Sigmoid colon (tissue), 4 donors: ENCODE measurements around the gene PLA2G4F.

Source experiments
- POLR2A ChIP-seq, 2 donors: fragments of 450-650 bp; IDR thresholded peaks; one replicate each; pipeline ENCODE4 v1.6.1; 2016; ENCODE audit warnings: antibody characterized with exemption in 2 of 2, mild to moderate bottlenecking in 2 of 2, moderate library complexity in 2 of 2
- POLR2AphosphoS5 ChIP-seq, 4 donors: sonication (generic); formaldehyde crosslinking; IDR thresholded peaks; one replicate each; pipeline ENCODE4 v1.6.1; 2017; ENCODE audit warnings: antibody characterized with exemption in 4 of 4
- TF ChIP-seq, protein P1 (sequence below), 4 experiments: fragments of 450-650 bp in 3 of 4; fragments of 200-600 bp in 1 of 4; IDR thresholded peaks; one replicate each; pipeline ENCODE4 v1.5.1; 2016 to 2019; ENCODE audit warnings: antibody characterized with exemption in 4 of 4, mild to moderate bottlenecking in 3 of 4, moderate library complexity in 2 of 4

DNA sequence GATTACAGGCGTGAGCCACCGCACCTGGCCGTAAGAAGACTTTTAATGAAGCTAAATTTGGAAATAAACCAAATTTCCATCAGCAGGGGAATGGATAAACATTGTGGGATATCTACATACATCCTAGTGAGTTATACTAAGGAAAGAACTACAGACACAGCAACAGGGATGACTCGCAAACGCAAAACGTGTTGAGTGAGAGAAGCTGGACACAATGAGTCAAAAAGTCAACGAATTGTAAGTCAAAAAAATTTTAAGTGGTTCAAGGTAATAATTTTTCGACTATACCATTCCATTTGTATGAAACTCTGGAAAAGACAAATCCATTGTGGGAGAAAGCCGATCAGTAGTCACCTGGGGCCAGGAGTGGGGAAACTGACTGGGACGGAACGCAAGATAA lies 19.9 kb downstream of the PLA2G4F start:
- TF ChIP-seq, protein P1, sequence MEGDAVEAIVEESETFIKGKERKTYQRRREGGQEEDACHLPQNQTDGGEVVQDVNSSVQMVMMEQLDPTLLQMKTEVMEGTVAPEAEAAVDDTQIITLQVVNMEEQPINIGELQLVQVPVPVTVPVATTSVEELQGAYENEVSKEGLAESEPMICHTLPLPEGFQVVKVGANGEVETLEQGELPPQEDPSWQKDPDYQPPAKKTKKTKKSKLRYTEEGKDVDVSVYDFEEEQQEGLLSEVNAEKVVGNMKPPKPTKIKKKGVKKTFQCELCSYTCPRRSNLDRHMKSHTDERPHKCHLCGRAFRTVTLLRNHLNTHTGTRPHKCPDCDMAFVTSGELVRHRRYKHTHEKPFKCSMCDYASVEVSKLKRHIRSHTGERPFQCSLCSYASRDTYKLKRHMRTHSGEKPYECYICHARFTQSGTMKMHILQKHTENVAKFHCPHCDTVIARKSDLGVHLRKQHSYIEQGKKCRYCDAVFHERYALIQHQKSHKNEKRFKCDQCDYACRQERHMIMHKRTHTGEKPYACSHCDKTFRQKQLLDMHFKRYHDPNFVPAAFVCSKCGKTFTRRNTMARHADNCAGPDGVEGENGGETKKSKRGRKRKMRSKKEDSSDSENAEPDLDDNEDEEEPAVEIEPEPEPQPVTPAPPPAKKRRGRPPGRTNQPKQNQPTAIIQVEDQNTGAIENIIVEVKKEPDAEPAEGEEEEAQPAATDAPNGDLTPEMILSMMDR (IDR thresholded peaks at IDR 0.05) = no peak
- no peak for TF ChIP-seq POLR2AphosphoS5 (IDR thresholded peaks at IDR 0.05)
- TF ChIP-seq POLR2A (IDR thresholded peaks at IDR 0.05) = no peak
